ENCODE measurements around the gene TIE1. TPM values are rescaled to one million over a fixed set of nuclear protein-coding genes. Genes with fewer than 3 reads are reported as not detected.

TIE1 gene
- total RNA-seq, 1 donor from 2014 or later = 0.21 TPM

DNA sequence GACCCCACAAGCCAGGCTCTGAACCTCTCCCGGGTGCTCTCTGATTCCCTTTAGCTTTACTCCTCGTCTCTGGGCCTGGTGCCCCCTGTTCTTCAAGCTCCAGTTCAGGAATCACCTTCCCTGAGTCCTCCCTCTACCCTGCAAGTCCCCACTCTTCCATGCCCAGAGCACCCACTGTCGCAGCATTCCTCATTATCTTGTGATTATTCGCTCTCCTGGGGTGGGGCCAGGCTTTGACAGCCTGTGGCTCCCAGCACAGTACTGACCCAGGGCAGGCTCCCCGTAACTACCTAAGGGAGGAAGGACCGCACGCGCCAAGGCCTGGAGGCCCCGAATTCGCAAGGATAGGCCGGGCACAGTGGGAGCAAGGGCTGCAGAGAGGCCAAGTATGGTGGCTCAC is 14.7 kb upstream of the TIE1 start:
- no peaks in the 10 kb centered on the region for H3F3A ChIP-seq (ENCODE audit: low read depth)
- peaks cover 13% of the 10 kb centered on the region for H3K4me1 ChIP-seq
- Mint-ChIP-seq H3K27ac (peak overlapping the region; percentile 31), H3K27me3 (ENCODE audit: insufficient read depth, low read depth) (peaks cover 2% of the 10 kb centered on the region), H3K4me3 (no peak overlapping the region), H3K9me3 (peaks cover 2% of the 10 kb centered on the region), H3K36me3 (no peaks in the 10 kb centered on the region), H3K4me1 (peaks cover 12% of the 10 kb centered on the region)
- H2AFZ ChIP-seq (replicated peaks) = no peak overlapping the region
- no peak overlapping the region for H3K4me3 ChIP-seq
- no peak for DNase-seq (ENCODE audit: low spot score)
- no peaks in the 10 kb centered on the region for H3K79me2 ChIP-seq (ENCODE audit: low read depth)
- no peak overlapping the region for H3K27ac ChIP-seq
- H3K36me3 ChIP-seq = no peaks in the 10 kb centered on the region
- H4K20me1 ChIP-seq (ENCODE audit: low read depth) = no peaks in the 10 kb centered on the region
- H3K9ac ChIP-seq = no peak overlapping the region
- H3K9me3 ChIP-seq (ENCODE audit: low read depth) = no peaks in the 10 kb centered on the region
- no peak overlapping the region for H3K4me2 ChIP-seq
- H3K27me3 ChIP-seq = no peaks in the 10 kb centered on the region
- TF ChIP-seq EZH2phosphoT487 (IDR thresholded peaks at IDR 0.05) (no peak), EZH2 (IDR thresholded peaks at IDR 0.05) (no peak), CTCF (IDR thresholded peaks at IDR 0.05) (no peak)

DNA sequence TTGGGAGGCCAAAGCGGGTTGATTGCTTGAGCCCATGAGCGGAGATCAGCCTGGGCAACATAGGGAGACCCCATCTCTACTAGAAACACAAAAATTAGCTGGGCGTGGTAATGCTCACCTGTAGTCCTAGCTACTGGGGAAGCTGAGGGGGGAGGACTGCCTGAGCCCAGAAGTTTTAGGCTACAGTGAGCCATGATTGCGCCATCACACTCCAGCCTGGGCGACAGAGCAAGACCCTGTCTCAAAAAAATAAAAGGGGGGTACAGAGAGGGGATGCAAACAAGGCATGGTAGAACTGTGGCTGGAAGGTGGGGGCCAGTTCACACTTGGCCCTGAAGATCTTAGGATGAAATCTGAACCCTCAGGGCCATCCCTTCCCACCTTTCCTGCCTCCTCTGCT is 14.2 kb upstream of the TIE1 start:
- H3K27ac Mint-ChIP-seq = no peak overlapping the region
- no peak overlapping the region for H3K4me2 ChIP-seq

GRCh38 chr1:43288058-43288784 is 12.6 kb upstream of the TIE1 start:
- Mint-ChIP-seq H3K4me3 (no peak overlapping the region), H3K4me1 (peaks cover 5% of the 10 kb centered on the region), H3K9me3 (no peaks in the 10 kb centered on the region), H3K36me3 (no peaks in the 10 kb centered on the region), H3K27ac (no peak overlapping the region), H3K27me3 (ENCODE audit: insufficient read depth, low read depth) (peaks cover 4% of the 10 kb centered on the region)
- no peak overlapping the region for H3K4me3 ChIP-seq
- no peaks in the 10 kb centered on the region for H4K20me1 ChIP-seq (ENCODE audit: low read depth)
- no peak overlapping the region for H3K27ac ChIP-seq
- no peaks in the 10 kb centered on the region for H3K27me3 ChIP-seq
- no peaks in the 10 kb centered on the region for H3K36me3 ChIP-seq
- H3K4me2 ChIP-seq = no peak overlapping the region
- no peak for TF ChIP-seq CTCF (IDR thresholded peaks at IDR 0.05)
- TF ChIP-seq EZH2phosphoT487 (IDR thresholded peaks at IDR 0.05) = no peak
- no peak overlapping the region for H2AFZ ChIP-seq (replicated peaks)
- peaks cover 9% of the 10 kb centered on the region for H3K4me1 ChIP-seq
- no peak for DNase-seq (ENCODE audit: low spot score)
- H3K79me2 ChIP-seq (ENCODE audit: low read depth) = no peaks in the 10 kb centered on the region
- H3F3A ChIP-seq (ENCODE audit: low read depth) = no peaks in the 10 kb centered on the region
- H3K9me3 ChIP-seq (ENCODE audit: low read depth) = no peaks in the 10 kb centered on the region
- no peak overlapping the region for H3K9ac ChIP-seq

More for the DNA sequence above, 14.2 kb upstream of the TIE1 start:
- no peak overlapping the region for H3K4me3 ChIP-seq
- no peak for DNase-seq (ENCODE audit: low spot score)
- no peaks in the 10 kb centered on the region for H3F3A ChIP-seq (ENCODE audit: low read depth)
- H3K27me3 Mint-ChIP-seq (ENCODE audit: insufficient read depth, low read depth) = peaks cover 2% of the 10 kb centered on the region
- H3K9me3 Mint-ChIP-seq = peaks cover 1% of the 10 kb centered on the region
- H3K9ac ChIP-seq = no peak overlapping the region
- no peaks in the 10 kb centered on the region for H3K36me3 Mint-ChIP-seq
- no peak overlapping the region for H2AFZ ChIP-seq (replicated peaks)
- H3K79me2 ChIP-seq (ENCODE audit: low read depth) = no peaks in the 10 kb centered on the region
- no peaks in the 10 kb centered on the region for H3K9me3 ChIP-seq (ENCODE audit: low read depth)
- no peaks in the 10 kb centered on the region for H3K36me3 ChIP-seq
- H3K4me1 ChIP-seq = peaks cover 13% of the 10 kb centered on the region
- peaks cover 11% of the 10 kb centered on the region for H3K4me1 Mint-ChIP-seq
- H3K4me3 Mint-ChIP-seq = no peak overlapping the region
- no peaks in the 10 kb centered on the region for H3K27me3 ChIP-seq
- H4K20me1 ChIP-seq (ENCODE audit: low read depth) = no peaks in the 10 kb centered on the region
- no peak overlapping the region for H3K27ac ChIP-seq
- TF ChIP-seq CTCF (IDR thresholded peaks at IDR 0.05) (no peak), EZH2 (IDR thresholded peaks at IDR 0.05) (no peak), EZH2phosphoT487 (IDR thresholded peaks at IDR 0.05) (no peak)

Measured in neural progenitor cell (in vitro differentiated cells).